ENCODE results near the gene SSNA1. TPM values are rescaled to one million over a fixed set of nuclear protein-coding genes. Genes with fewer than 3 reads are reported as not detected.

SSNA1 gene
- total RNA-seq, result 10 to 100 TPM; 67.1 to 72.0 TPM

GRCh38 chr9:137188490-137189296, at the start of gene SSNA1, which contains the start of gene ANAPC2:
Gene SSNA1 (plus strand): TSS chr9:137188676. CDS start chr9:137188727, 51 bp downstream.
Gene ANAPC2 (minus strand): TSS chr9:137188560. CDS start chr9:137188532, 28 bp downstream.
- H3K27ac ChIP-seq, result peak within 1 kb of the TSS; percentile 92 to 97
- no peaks in the 10 kb centered on the region for H3K9me3 ChIP-seq
- TF ChIP-seq CTCF (IDR thresholded peaks at IDR 0.05), result peak in 1 of 2 donors; percentile 54
- peaks cover 0 to 44% of the 10 kb centered on the region in 2 donors for H3K4me1 ChIP-seq
- H3K27me3 ChIP-seq, result no peaks in the 10 kb centered on the region
- DNase-seq (ENCODE audit: low spot score), result peak; percentile 94
- H3K36me3 ChIP-seq, result peaks cover 34% of the 10 kb centered on the region
- H3K4me3 ChIP-seq, result peak within 1 kb of the TSS; percentile 84 to 98

- no peak for DNase-seq (ENCODE audit: low spot score)
- H3K27me3 ChIP-seq, result peaks cover 12 to 15% of the 10 kb centered on the region in 2 donors
- H3K4me3 ChIP-seq, result peak within 1 kb of the TSS in 1 of 2 donors; percentile 21
Observed at GRCh38 chr9:137138722-137139467, 49.6 kb upstream of the SSNA1 start, which contains the start of gene GRIN1. Gene GRIN1 (plus strand): TSS chr9:137139154. CDS start chr9:137139487, 333 bp downstream.

GRCh38 chr9:137139468-137140150, 48.9 kb upstream of the SSNA1 start:
- Histone ChIP-seq H3K27me3 (peaks cover 12 to 15% of the 10 kb centered on the region in 2 donors), H3K27ac (no peak overlapping the region), H3K9me3 (no peaks in the 10 kb centered on the region), H3K4me1 (peaks cover 0 to 8% of the 10 kb centered on the region in 2 donors), H3K36me3 (no peaks in the 10 kb centered on the region), H3K4me3 (no peak overlapping the region)
- no peak for DNase-seq (ENCODE audit: low spot score)
- no peak for TF ChIP-seq CTCF (IDR thresholded peaks at IDR 0.05)

More at GRCh38 chr9:137138722-137139467, 49.6 kb upstream of the SSNA1 start, which contains the start of gene GRIN1:
- peaks cover 0 to 8% of the 10 kb centered on the region in 2 donors for H3K4me1 ChIP-seq
- TF ChIP-seq CTCF (IDR thresholded peaks at IDR 0.05), result no peak
- H3K9me3 ChIP-seq, result no peaks in the 10 kb centered on the region
- no peak within 1 kb of the TSS for H3K27ac ChIP-seq
- H3K36me3 ChIP-seq, result no peaks in the 10 kb centered on the region

- no peak overlapping the region for H3K4me3 ChIP-seq
- no peaks in the 10 kb centered on the region for H3K36me3 ChIP-seq
- peaks cover 12 to 15% of the 10 kb centered on the region in 2 donors for H3K27me3 ChIP-seq
- H3K9me3 ChIP-seq, result no peaks in the 10 kb centered on the region
- no peak for DNase-seq (ENCODE audit: low spot score)
- H3K27ac ChIP-seq, result no peak overlapping the region
- H3K4me1 ChIP-seq, result peaks cover 0 to 8% of the 10 kb centered on the region in 2 donors
- no peak for TF ChIP-seq CTCF (IDR thresholded peaks at IDR 0.05)
Observed at GRCh38 chr9:137140151-137141012, 48.1 kb upstream of the SSNA1 start.
